Measurements from ENCODE around the gene GNB1. TPM values are rescaled to one million over a fixed set of nuclear protein-coding genes. Genes with fewer than 3 reads are reported as not detected.
A peak's percentile ranks its signal among the peaks of the same experiment; 100 is the strongest.

Gene GNB1
- total RNA-seq, 1 experiment from 2014 or later = 611 TPM

- H3K27ac ChIP-seq (ENCODE audit: low read depth, low read length, poor library complexity, severe bottlenecking) = peak overlapping the region; percentile 17
- CTCF ChIA-PET = no interaction called here
- peaks cover 6% of the 10 kb centered on the region for H3K36me3 ChIP-seq (ENCODE audit: insufficient read depth, low read length, poor library complexity, severe bottlenecking)
Measured at GRCh38 chr1:1841575-1841995, 49.3 kb downstream of the GNB1 start.

GRCh38 chr1:1839311-1839965 is 51.4 kb downstream of the GNB1 start:
- H3K27ac ChIP-seq (ENCODE audit: low read depth, low read length, poor library complexity, severe bottlenecking) = peak overlapping the region; percentile 5
- DNase-seq (ENCODE audit: low spot score) = no peak
- peaks cover 14% of the 10 kb centered on the region for H3K36me3 ChIP-seq (ENCODE audit: insufficient read depth, low read length, poor library complexity, severe bottlenecking)
- no TSS peak for BruUV-seq (replicated peaks)
- no peak overlapping the region for H3K4me3 ChIP-seq (ENCODE audit: low read depth, low read length, poor library complexity, severe bottlenecking)
- CTCF ChIA-PET = no interaction called here
- no peak for TF ChIP-seq EZH2 (IDR thresholded peaks at IDR 0.05; ENCODE audit: borderline replicate concordance, low read depth, low read length, poor library complexity, severe bottlenecking)
- TF ChIP-seq, protein P1, sequence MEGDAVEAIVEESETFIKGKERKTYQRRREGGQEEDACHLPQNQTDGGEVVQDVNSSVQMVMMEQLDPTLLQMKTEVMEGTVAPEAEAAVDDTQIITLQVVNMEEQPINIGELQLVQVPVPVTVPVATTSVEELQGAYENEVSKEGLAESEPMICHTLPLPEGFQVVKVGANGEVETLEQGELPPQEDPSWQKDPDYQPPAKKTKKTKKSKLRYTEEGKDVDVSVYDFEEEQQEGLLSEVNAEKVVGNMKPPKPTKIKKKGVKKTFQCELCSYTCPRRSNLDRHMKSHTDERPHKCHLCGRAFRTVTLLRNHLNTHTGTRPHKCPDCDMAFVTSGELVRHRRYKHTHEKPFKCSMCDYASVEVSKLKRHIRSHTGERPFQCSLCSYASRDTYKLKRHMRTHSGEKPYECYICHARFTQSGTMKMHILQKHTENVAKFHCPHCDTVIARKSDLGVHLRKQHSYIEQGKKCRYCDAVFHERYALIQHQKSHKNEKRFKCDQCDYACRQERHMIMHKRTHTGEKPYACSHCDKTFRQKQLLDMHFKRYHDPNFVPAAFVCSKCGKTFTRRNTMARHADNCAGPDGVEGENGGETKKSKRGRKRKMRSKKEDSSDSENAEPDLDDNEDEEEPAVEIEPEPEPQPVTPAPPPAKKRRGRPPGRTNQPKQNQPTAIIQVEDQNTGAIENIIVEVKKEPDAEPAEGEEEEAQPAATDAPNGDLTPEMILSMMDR (conservative IDR thresholded peaks at IDR 0.05; ENCODE audit: low read depth, low read length) = no peak
- H3K27me3 ChIP-seq (replicated peaks; ENCODE audit: insufficient read depth, low read depth, low read length, poor library complexity) = no peaks in the 10 kb centered on the region
- H3K4me1 ChIP-seq (ENCODE audit: insufficient read depth, low read length, poor library complexity, severe bottlenecking) = peaks cover 22% of the 10 kb centered on the region
- intact Hi-C loops (cut with micrococcal nuclease; ENCODE audit: unreplicated experiment) = no loop called here
- no peaks in the 10 kb centered on the region for H3K9me3 ChIP-seq (ENCODE audit: low read depth, low read length, poor library complexity, severe bottlenecking)
- POLR2A ChIA-PET (ENCODE audit: low non-redundant PET) = interaction anchor here (0.6 kb wide), 1 partner anchor 62 kb away, joined by 3 read pairs; no protein-coding TSS in a partner anchor

More at GRCh38 chr1:1841575-1841995, 49.3 kb downstream of the GNB1 start:
- BruUV-seq (replicated peaks) = no TSS peak
- POLR2A ChIA-PET (ENCODE audit: low non-redundant PET) = no interaction called here
- Histone ChIP-seq H3K4me1 (ENCODE audit: insufficient read depth, low read length, poor library complexity, severe bottlenecking) (peaks cover 31% of the 10 kb centered on the region), H3K9me3 (ENCODE audit: low read depth, low read length, poor library complexity, severe bottlenecking) (no peaks in the 10 kb centered on the region), H3K27me3 (replicated peaks; ENCODE audit: insufficient read depth, low read depth, low read length, poor library complexity) (no peaks in the 10 kb centered on the region), H3K4me3 (ENCODE audit: low read depth, low read length, poor library complexity, severe bottlenecking) (no peak overlapping the region)
- intact Hi-C loops (cut with micrococcal nuclease; ENCODE audit: unreplicated experiment) = no loop called here
- DNase-seq (ENCODE audit: low spot score) = no peak
- TF ChIP-seq, protein P1 (conservative IDR thresholded peaks at IDR 0.05; ENCODE audit: low read depth, low read length) = peak; percentile 38
- TF ChIP-seq EZH2 (IDR thresholded peaks at IDR 0.05; ENCODE audit: borderline replicate concordance, low read depth, low read length, poor library complexity, severe bottlenecking) = no peak

- Histone ChIP-seq H3K4me1 (ENCODE audit: insufficient read depth, low read length, poor library complexity, severe bottlenecking) (no peaks in the 10 kb centered on the region), H3K9me3 (ENCODE audit: low read depth, low read length, poor library complexity, severe bottlenecking) (no peaks in the 10 kb centered on the region), H3K27ac (ENCODE audit: low read depth, low read length, poor library complexity, severe bottlenecking) (no peak overlapping the region), H3K4me3 (ENCODE audit: low read depth, low read length, poor library complexity, severe bottlenecking) (no peak overlapping the region), H3K27me3 (replicated peaks; ENCODE audit: insufficient read depth, low read depth, low read length, poor library complexity) (no peaks in the 10 kb centered on the region), H3K36me3 (ENCODE audit: insufficient read depth, low read length, poor library complexity, severe bottlenecking) (peaks cover 20% of the 10 kb centered on the region)
- no peak for DNase-seq (ENCODE audit: low spot score)
- no TSS peak for BruUV-seq (replicated peaks)
- TF ChIP-seq EZH2 (IDR thresholded peaks at IDR 0.05; ENCODE audit: borderline replicate concordance, low read depth, low read length, poor library complexity, severe bottlenecking) = no peak
- TF ChIP-seq, protein P1 (conservative IDR thresholded peaks at IDR 0.05; ENCODE audit: low read depth, low read length) = no peak
- intact Hi-C loops (cut with micrococcal nuclease; ENCODE audit: unreplicated experiment) = no loop called here
- ChIA-PET CTCF (interaction anchor here (0.7 kb wide), 1 partner anchor 13 kb away, joined by 7 read pairs; no protein-coding TSS in a partner anchor), POLR2A (ENCODE audit: low non-redundant PET) (no interaction called here)
Measured at GRCh38 chr1:1836119-1836518, 54.8 kb downstream of the GNB1 start.
